HepG2 (cell line): Measurements from ENCODE around the gene H1-8. TPM values are rescaled to one million over a fixed set of nuclear protein-coding genes. Genes with fewer than 3 reads are reported as not detected.
"Not testable (repeated sequence)": the region's sequence is repeated elsewhere in the genome, so short reads cannot be mapped to it uniquely, and the experiment has no call there.

Experiments
- ATAC-seq: fragments of 200-7000 bp; cut with Tn5 transposase; 3 replicates; pipeline ENCODE4 v1.9.1; 2020; ENCODE audit warnings: mild to moderate bottlenecking, moderate library complexity
- BruUV-seq: library from RNA; stranded (reverse); fragments of 400-500 nt; replicated peaks from 2 replicates; lab custom pipeline; 2021; lab: Mats Ljungman, UMichigan
- CTCF ChIA-PET: fragments of 300-600 bp; formaldehyde crosslinking; extraction: SDS; loops from one replicate; lab custom pipeline; 2021; ENCODE audit warnings: low total read pairs, inconsistent platforms, low intra/inter-chr PET ratio; lab: Yijun Ruan, JAX
- POLR2A ChIA-PET: fragments of 350-600 bp; sonication (Branson Sonifier 250); formaldehyde crosslinking; loops from one replicate; lab custom pipeline; 2020; ENCODE audit warnings: antibody characterized with exemption, inconsistent platforms; lab: Yijun Ruan, JAX
- DNase-seq: peaks from one replicate; pipeline ENCODE4 v3.0.0-alpha.2; 2015; ENCODE audit warnings: low spot score
- FAIRE-seq: peaks from 3 replicates; lab custom pipeline; 2011; peaks lifted over from hg19 to GRCh38; lab: Jason Lieb, UNC
- H2AFZ ChIP-seq: one replicate; pipeline ENCODE4 v1.6.1; 2011; ENCODE audit warnings: low read length, inconsistent platforms
- H3K27ac ChIP-seq: fragments of 300-600 bp; 3 replicates; pipeline ENCODE4 v1.8.0; 2011; ENCODE audit warnings: mixed run types, mild to moderate bottlenecking, mixed read lengths, low read length, inconsistent platforms; ENCODE audit not compliant: insufficient read depth; ENCODE audit errors: extremely low read length
- H3K27me3 ChIP-seq, 2 experiments: fragments of 200-600 bp in 1 of 2; 2 replicates in 1 of 2; 3 replicates in 1 of 2; pipeline versions ENCODE4 v1.6.0 to v1.8.0; 2011; ENCODE audit warnings: low read length in 2 of 2, mild to moderate bottlenecking in 2 of 2, moderate library complexity in 2 of 2, inconsistent platforms in 1 of 2; ENCODE audit not compliant: insufficient read depth in 2 of 2, control insufficient read depth in 1 of 2
- H3K36me3 ChIP-seq, 2 experiments: fragments of 200-600 bp in 1 of 2; replicated peaks in 1 of 2; 2 replicates in 1 of 2; 3 replicates in 1 of 2; pipeline versions ENCODE4 v1.5.1 to v1.8.0; 2011; ENCODE audit warnings: low read length in 2 of 2, inconsistent platforms in 1 of 2; ENCODE audit not compliant: insufficient read depth in 2 of 2, control insufficient read depth in 1 of 2
- H3K4me1 ChIP-seq: 2 replicates; pipeline ENCODE4 v1.5.1; 2012; ENCODE audit warnings: low read length, inconsistent platforms; ENCODE audit not compliant: insufficient read depth
- H3K4me2 ChIP-seq: 2 replicates; pipeline ENCODE4 v1.6.0; 2011; ENCODE audit warnings: low read depth, low read length, inconsistent platforms
- H3K4me3 ChIP-seq, 3 experiments: fragments of 200-600 bp in 1 of 3; sonication (generic), shearing (Covaris generic) in 1 of 3; replicated peaks in 1 of 3; 2 replicates each; pipeline ENCODE4 v1.5.1; 2011 to 2016; ENCODE audit warnings: low read length in 3 of 3, inconsistent platforms in 2 of 3, low read depth in 2 of 3, mild to moderate bottlenecking in 2 of 3, control low read depth in 1 of 3, mixed read lengths in 1 of 3; ENCODE audit not compliant: insufficient read depth in 1 of 3
- H3K79me2 ChIP-seq: one replicate; pipeline ENCODE4 v1.6.1; 2011; ENCODE audit warnings: low read length, inconsistent platforms; ENCODE audit not compliant: insufficient read depth
- H3K9ac ChIP-seq: 2 replicates; pipeline ENCODE4 v1.6.0; 2011; ENCODE audit warnings: mild to moderate bottlenecking, low read depth, low read length, inconsistent platforms; ENCODE audit not compliant: insufficient read depth
- H3K9me3 ChIP-seq: 2 replicates; pipeline ENCODE4 v1.5.1; 2012; ENCODE audit warnings: mild to moderate bottlenecking, low read length
- H4K20me1 ChIP-seq: 2 replicates; pipeline ENCODE4 v1.6.0; 2011; ENCODE audit warnings: inconsistent platforms, mild to moderate bottlenecking, low read length, moderate library complexity; ENCODE audit not compliant: insufficient read depth
- MXD1 ChIP-seq: sonication (generic); formaldehyde crosslinking; IDR thresholded peaks from 2 replicates; pipeline ENCODE4 v1.4.0; 2020; ENCODE audit warnings: mild to moderate bottlenecking, missing genetic modification reagents
- PBX3 ChIP-seq: sonication (generic); formaldehyde crosslinking; IDR thresholded peaks from 2 replicates; pipeline ENCODE4 v1.8.1; 2023; ENCODE audit warnings: missing genetic modification reagents, inconsistent platforms, borderline replicate concordance
- ZHX1 ChIP-seq: sonication (generic); formaldehyde crosslinking; IDR thresholded peaks from 2 replicates; pipeline ENCODE4 v1.8.1; 2022; ENCODE audit warnings: low read depth, mild to moderate bottlenecking, missing genetic modification reagents
- ZNF570 ChIP-seq: sonication (generic); formaldehyde crosslinking; IDR thresholded peaks from 2 replicates; pipeline ENCODE4 v1.4.0; 2020; ENCODE audit warnings: mild to moderate bottlenecking, missing genetic modification reagents, borderline replicate concordance
- ZSCAN9 ChIP-seq: IDR thresholded peaks from 2 replicates; pipeline ENCODE4 v1.6.1; 2016; ENCODE audit warnings: borderline replicate concordance
- WGBS: methylation state at CpG from one replicate; pipeline ENCODE4 v1.1.6; 2017; ENCODE audit warnings: low lambda C conversion rate; 5-methylcytosine and 5-hydroxymethylcytosine counted together
- in situ Hi-C: cut with HindIII; loops from 2 replicates; pipeline ENCODE4 v1.10.0; 2017; ENCODE audit warnings: low pct_unique_long_range_greater_than_20kb; ENCODE audit not compliant: extremely low pct_ligation_motif_present
- intact Hi-C: fragments of 100-400 bp; cut with micrococcal nuclease; formaldehyde crosslinking; loops from one replicate; pipeline ENCODE4 v1.10.0; 2022; ENCODE audit not compliant: unreplicated experiment
- polyA plus RNA-seq, 8 experiments: library from polyadenylated mRNA; depleted of rRNA in 3 of 8; stranded (reverse) in 7 of 8; unstranded in 1 of 8; fragments of >200 nt; fragmentation: Illumina TruSeq in 4 of 8; extraction: Trizol in 4 of 8; gene quantifications; 2 replicates each; pipeline versions ENCODE4 v1.2.1 to v1.2.3, GENCODE V29; 2011 to 2016; ENCODE audit warnings: low read depth in 4 of 8, missing spikeins in 1 of 8, mixed read lengths in 1 of 8; ENCODE audit not compliant: insufficient read depth in 1 of 8
- total RNA-seq, 5 experiments: library from RNA; depleted of rRNA; stranded (reverse); fragments of >200 nt; fragmentation: Illumina TruSeq; extraction: Trizol; gene quantifications; 2 replicates each; pipeline ENCODE4 v1.2.3, GENCODE V29; 2016; ENCODE audit warnings: low read depth in 1 of 5

H1-8 gene
- total and polyA plus RNA-seq, 2 of the 13 experiments (the other 11 are each of a cell fraction or from before 2014, with no cell fraction given): 0.08 TPM; not detected in 1

GRCh38 chr3:129493206-129493605 is 49.8 kb upstream of the H1-8 start:
- no peak for ATAC-seq
- peaks cover 59% of the 10 kb centered on the region for H3K4me1 ChIP-seq
- TF ChIP-seq ZHX1 (CRISPR knock-in tag) (no peak), MXD1 (no peak), PBX3 (CRISPR knock-in tag) (no peak), ZSCAN9 (CRISPR knock-in tag) (no peak), ZNF570 (CRISPR knock-in tag) (no peak)
- in situ Hi-C loops: loop anchor here (5.0 kb wide), 2 partner anchors 59 to 344 kb away; no protein-coding TSS in a partner anchor
- no peaks in the 10 kb centered on the region for H3K27me3 ChIP-seq
- no peak for FAIRE-seq
- no peak overlapping the region for H3K9ac ChIP-seq
- H3K27ac ChIP-seq: no peak overlapping the region
- intact Hi-C loops: loop anchor here (10.0 kb wide), 1 partner anchor 62 kb away; no protein-coding TSS in a partner anchor
- H3K36me3 ChIP-seq: no peaks in the 10 kb centered on the region; a peak in 2 of 5 replicates
- H3K4me2 ChIP-seq: no peak overlapping the region
- BruUV-seq: no TSS peak
- H3K4me3 ChIP-seq: no peak overlapping the region
- H2AFZ ChIP-seq: no peak overlapping the region
- no peaks in the 10 kb centered on the region for H3K9me3 ChIP-seq
- 73% methylated on average over 2 of the region's 4 CpGs for WGBS
- ChIA-PET CTCF (no interaction called here), POLR2A (interaction anchor here (0.6 to 4.5 kb wide), 3 partner anchors 103 to 195 kb away, joined by 3 to 18 read pairs (median 5); no protein-coding TSS in a partner anchor)
- H4K20me1 ChIP-seq: no peaks in the 10 kb centered on the region
- no peaks in the 10 kb centered on the region for H3K79me2 ChIP-seq
- DNase-seq: no peak

GRCh38 chr3:129494499-129494898 is 48.5 kb upstream of the H1-8 start:
- peak overlapping the region; percentile 74 for H3K27ac ChIP-seq
- DNase-seq, H3K79me2 ChIP-seq, H3K9me3 ChIP-seq, BruUV-seq, H2AFZ ChIP-seq, H3K36me3 ChIP-seq, H3K4me3 ChIP-seq, CTCF ChIA-PET, FAIRE-seq, H3K4me2 ChIP-seq, H4K20me1 ChIP-seq, H3K27me3 ChIP-seq: not testable (repeated sequence)
- in situ Hi-C loops (loop anchor here (5.0 kb wide), 2 partner anchors 58 to 343 kb away; no protein-coding TSS in a partner anchor), intact Hi-C loops (loop anchor here (10.0 kb wide), 1 partner anchor 60 kb away; no protein-coding TSS in a partner anchor)
- peaks cover 71% of the 10 kb centered on the region for H3K4me1 ChIP-seq
- POLR2A ChIA-PET: interaction anchor here (0.6 to 4.5 kb wide), 3 partner anchors 102 to 132 kb away, joined by 4 to 18 read pairs (median 5); no protein-coding TSS in a partner anchor
- H3K9ac ChIP-seq: peak overlapping the region; percentile 16; the same call in 1 of the 2 replicates
- WGBS: 75% methylated on average over 5 of the region's 5 CpGs
- ATAC-seq: peak; percentile 2; the same call in 1 of the 3 replicates
